ENCODE results near the gene CALY.

CALY gene

GRCh38 chr10:133361773-133362441 lies 25.2 kb upstream of the CALY start:
- TF ChIP-seq CTCF (IDR thresholded peaks at IDR 0.05) = no peak

DNA sequence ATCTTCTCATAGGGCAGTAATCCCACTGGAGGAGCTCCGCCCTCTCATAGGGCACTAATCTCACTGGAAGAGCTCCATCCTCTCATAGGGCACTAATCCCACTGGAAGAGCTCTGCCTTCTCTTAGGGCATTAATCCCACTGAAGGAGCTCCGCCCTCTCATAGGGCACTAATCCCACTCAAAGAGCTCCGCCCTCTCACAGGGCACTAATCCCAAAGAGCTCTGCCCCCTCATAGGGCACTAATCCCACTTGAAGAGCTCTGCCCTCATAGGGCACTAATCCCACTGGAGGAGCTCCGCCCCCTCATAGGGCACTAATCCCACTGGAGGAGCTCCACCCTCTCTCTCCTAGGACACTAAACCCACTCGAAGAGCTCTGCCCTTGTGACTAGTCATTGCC lies 24.5 kb upstream of the CALY start:
- no peak for TF ChIP-seq CTCF (IDR thresholded peaks at IDR 0.05)

DNA sequence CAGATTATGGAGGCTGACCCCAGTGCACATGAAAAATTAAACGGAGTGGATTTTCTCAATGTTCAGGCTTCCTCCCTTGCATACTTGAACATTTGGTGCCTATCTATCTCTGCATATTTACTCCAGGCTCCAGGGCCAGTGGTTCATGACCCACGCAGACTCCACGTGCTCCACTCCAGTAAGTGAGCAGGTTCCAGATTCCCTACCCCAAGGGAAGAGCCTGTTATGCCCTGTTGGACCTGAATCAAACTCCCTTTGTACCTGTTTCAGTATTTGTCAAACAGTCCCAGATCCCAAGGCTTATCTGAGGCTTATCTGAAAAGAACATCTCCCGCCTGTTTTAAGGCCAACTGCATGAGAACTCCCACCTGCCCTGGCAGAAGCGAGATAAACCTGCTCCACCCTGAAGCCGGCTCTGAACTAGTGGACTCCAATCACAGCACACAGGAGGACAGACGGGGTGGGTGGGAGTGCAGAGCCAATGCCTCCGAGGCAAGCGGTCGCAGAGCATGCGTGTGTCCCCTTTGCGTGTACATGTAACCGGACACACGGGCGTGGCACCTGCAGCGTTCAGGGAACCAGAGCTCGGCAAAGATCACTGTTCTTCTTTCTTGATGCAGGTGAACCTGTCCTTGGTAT lies 23.4 kb upstream of the CALY start:
- TF ChIP-seq CTCF (IDR thresholded peaks at IDR 0.05) = no peak

DNA sequence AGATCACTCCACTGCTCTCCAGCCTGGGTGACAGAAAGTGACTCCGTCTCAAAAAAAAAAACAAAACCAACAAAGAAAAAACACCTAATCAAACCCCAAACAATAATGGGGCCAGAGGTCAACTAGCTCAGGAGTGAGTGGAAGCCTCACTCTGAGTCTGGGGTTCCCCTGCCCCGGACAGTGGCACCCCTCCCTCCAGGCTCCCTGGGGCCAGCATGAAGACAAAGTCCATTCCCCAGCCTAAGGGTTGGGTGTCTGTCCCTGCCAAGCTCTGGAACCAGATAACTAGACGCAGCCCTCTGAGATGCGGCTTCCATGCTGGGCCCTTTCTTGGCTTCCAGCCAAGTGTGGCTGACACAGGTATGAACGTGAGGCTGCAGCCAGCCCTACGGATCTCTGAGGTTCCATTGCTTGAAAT lies 22.9 kb upstream of the CALY start:
- TF ChIP-seq CTCF (IDR thresholded peaks at IDR 0.05) = no peak

GRCh38 chr10:133358925-133359310 lies 22.2 kb upstream of the CALY start:
- TF ChIP-seq CTCF (IDR thresholded peaks at IDR 0.05) = no peak

GRCh38 chr10:133358162-133358924 lies 21.6 kb upstream of the CALY start:
- no peak for TF ChIP-seq CTCF (IDR thresholded peaks at IDR 0.05)

GRCh38 chr10:133357285-133358161 lies 20.8 kb upstream of the CALY start, which contains the start of gene FUOM:
TSS of gene FUOM (minus strand) at chr10:133358019. CDS start at chr10:133358007, 12 bp downstream.
- no peak for TF ChIP-seq CTCF (IDR thresholded peaks at IDR 0.05)

All from LNCAP (cell line).